HL-60/S4 treated with phorbol 12-myristate 13-acetate at 8.2 ng/mL for 4 days and 3 days (cell line): ENCODE data around the gene DHPS.

Source experiments
- in situ Hi-C: fragments of 300-500 bp; cut with MboI; formaldehyde crosslinking; loops from 2 replicates; pipeline ENCODE4 v1.15.0; 2022; ENCODE audit warnings: low sequenced_read_pairs

Gene DHPS

DNA sequence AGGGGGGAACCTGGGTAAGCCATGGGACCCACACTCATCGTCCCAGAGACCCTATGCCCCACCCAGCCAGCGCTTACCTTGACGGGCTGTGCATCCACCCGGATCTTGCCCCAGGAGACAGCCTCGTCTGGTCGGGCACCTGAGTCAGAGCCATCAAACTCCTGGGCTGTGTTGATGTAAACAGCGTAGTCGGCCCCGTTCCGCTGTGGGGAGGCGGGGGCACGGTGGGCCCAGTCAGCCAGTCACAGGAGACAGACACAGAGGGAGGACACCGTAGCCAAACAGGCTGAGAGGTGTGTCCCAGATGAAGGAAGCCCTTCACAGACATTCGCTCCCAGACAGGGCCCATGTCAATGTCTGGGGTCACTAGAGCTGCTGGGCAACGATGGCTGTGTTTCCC, 5.7 kb downstream of the DHPS start:
- in situ Hi-C loops: loop anchor here (10.0 kb wide), 1 partner anchor 111 kb away; no protein-coding TSS in a partner anchor

- in situ Hi-C loops: loop anchor here (10.0 kb wide), 1 partner anchor 111 kb away; no protein-coding TSS in a partner anchor
Measured at GRCh38 chr19:12675399-12675798, 6.3 kb downstream of the DHPS start.

DNA sequence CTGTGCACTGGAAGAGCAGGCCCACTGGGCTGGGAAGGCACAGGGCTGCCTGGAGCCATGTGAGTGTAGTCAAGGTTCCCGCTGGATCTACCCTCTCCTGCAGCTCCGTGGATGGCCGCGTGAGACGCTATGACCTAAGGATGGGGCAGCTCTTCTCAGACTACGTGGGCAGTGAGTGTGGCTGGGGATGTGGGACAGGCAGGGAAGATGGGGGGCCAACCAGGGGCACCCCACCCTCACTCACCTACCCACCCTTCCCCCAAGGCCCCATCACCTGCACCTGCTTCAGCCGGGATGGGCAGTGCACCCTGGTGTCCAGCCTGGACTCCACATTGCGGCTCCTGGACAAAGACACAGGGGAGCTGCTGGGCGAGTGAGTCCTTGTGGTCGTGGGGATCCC, 8.9 kb downstream of the DHPS start:
- in situ Hi-C loops: loop anchor here (10.0 to 25.0 kb wide), 2 partner anchors 108 to 1085 kb away; partner anchors contain the start of genes ACP5 and ZNF627

DNA sequence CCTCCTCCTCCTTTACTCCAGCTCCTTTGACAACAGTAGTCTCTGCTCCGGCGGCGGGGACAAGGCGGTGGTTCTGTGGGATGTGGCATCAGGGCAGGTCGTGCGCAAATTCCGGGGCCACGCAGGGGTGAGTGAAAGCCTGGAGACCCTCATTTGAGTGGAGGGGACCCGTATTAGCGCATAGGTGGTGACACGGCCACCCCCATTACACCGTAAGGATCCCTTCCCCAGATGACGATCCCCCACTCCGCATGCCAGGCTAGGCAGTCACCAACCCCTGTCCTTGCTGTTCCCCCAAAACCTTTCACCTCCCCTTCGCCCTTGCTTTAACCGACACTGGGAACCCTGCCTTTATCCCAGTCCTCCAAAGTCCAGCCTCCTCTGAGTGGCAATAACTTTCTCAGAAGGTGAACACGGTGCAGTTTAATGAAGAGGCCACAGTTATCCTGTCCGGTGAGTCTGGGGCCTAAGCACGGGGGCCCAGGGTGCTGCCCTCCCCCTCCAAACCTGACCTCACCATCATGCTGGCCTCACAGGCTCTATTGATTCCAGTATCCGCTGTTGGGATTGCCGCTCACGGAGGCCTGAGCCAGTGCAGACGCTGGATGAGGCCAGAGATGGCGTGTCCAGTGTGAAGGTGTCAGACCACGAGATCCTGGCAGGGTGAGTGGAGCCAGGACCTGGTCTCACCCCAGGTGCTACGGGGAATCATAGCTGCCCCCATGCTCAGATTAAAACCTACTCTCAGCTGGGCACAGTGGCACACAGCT, 11.3 kb downstream of the DHPS start:
- in situ Hi-C loops: loop anchor here (10.0 to 25.0 kb wide), 2 partner anchors 106 to 1083 kb away; partner anchors contain the start of genes ACP5 and ZNF627

GRCh38 chr19:12669270-12670158, 12.2 kb downstream of the DHPS start:
- in situ Hi-C loops: loop anchor here (10.0 to 25.0 kb wide), 2 partner anchors 105 to 1082 kb away; partner anchors contain the start of genes ACP5 and ZNF627

- in situ Hi-C loops: loop anchor here (25.0 kb wide), 1 partner anchor 1082 kb away; the partner anchor contains the start of genes ACP5 and ZNF627
Measured at GRCh38 chr19:12668932-12669269, 12.8 kb downstream of the DHPS start.

DNA sequence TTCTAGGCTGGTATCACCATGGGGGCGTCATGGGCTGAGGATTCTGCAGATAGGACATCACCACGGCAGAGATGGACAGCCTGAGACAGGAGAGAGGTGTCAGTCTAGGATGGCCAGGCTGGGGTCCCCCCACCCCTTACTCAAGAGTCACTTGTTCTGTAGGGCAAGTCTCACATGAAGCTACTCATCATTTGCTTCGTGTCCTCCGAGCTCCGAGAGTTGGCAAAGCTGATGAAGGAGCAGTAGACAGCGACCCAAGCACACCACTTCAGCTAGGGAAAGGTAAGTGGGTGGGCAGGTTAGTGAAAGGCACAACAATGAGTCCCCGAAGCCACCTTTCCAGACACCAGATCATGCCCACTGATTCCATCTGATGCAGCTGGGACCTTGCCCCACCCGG, 13.3 kb downstream of the DHPS start:
- in situ Hi-C loops: loop anchor here (25.0 kb wide), 1 partner anchor 1081 kb away; the partner anchor contains the start of genes ACP5 and ZNF627

DNA sequence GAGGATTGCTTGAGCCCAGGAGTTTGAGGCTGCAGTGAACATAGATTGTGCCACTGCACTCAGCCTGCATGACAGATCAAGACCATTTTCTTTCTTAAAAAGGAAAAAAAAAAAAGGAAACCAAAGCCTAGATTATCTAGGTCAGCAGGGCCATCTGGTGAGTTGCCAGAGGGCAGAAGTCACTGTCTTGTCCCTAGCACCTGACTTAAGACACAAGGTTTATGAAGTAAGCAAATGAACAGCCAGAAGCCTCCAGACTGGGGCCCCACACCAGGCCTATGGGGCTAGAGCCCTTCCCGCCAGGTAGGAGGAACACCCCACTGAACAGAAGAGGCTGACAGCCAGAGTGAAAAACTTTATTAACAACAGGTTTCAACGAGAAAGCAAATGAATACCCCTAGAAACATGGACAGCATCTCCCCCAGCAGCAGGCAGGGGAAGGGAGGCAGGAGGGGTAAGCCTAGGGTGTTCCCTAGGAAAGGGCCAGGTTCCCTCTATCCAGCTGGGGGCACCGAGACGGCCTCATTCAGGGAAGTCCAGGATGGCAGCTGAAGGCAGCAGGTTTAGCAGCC, 13.9 kb downstream of the DHPS start:
- in situ Hi-C loops: loop anchor here (25.0 kb wide), 1 partner anchor 1081 kb away; the partner anchor contains the start of genes ACP5 and ZNF627

DNA sequence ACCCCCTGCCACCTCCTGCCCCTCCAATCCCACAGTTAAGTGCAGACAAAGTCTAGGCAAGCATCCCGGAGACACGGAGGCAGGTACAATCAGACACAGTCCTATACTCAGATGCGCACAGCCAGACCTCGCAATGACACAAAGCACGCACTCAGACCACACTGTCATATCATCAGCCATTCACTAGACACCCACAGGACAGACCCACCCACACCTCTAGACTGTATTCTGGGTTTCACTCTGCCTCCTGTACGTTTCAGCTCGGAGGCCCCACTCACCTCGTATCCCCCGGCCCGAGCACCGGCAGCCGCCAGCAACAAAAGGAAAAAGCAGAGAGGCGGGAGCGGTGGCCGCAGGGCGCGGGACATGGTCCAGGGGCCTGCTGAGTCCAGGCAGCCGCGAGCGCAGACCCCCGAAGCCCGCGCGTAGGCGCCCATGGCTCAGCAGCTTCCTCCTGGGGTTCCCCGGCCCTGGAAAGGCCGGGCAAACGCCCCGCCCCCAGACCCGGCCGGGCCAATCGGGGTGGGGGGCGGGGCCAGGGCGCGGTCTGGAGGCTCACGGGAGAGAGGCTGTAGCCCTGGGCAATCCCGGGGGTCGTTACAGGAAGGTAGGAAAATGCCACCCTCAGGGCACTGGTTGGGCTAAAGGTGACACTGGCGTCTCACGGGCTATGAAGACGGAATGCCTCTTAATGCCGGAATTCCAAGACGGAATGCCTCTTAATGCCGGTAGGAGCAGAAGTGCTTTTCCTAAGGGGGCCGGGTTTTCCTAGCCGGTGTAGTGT, 15.2 kb downstream of the DHPS start, which contains the start of the genes MAN2B1 and WDR83:
Gene MAN2B1, minus strand, starts transcription at position 478 of the 784 bp plus-strand sequence. Its CDS starts 41 bp downstream, at position 437.
Gene WDR83, plus strand, starts transcription at position 543 of the 784 bp plus-strand sequence. CDS start 2,984 bp downstream, outside the sequence.
- in situ Hi-C loops: loop anchor here (25.0 kb wide), 1 partner anchor 1079 kb away; the partner anchor contains the start of genes ACP5 and ZNF627

DNA sequence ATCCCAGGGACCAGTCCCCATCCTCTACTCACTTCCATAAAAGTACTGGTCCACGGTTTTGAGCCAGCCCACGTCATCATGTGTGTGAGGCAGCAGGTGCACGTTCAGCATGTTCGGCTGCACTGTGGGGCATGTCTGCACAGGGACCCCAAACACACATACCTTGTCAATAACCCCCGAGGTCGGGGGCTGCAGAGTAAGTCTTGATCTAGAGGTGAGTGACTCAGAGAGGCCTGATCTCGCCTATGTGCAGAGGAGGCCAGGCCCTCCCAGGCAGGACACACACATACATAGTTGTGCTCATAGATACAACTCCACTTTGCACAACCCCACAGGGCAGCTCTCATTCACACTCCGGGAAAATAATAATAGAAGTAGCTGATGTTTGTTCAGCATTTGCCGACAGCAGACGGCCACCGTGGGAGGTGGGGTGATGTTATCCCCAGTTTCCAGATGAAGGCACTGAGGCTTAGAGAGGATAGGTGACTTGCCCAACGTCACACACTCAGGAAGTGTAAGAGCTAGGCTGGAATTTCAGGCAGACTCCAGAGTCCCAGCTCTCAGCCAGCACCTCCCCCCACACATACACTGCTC, 15.9 kb downstream of the DHPS start:
- in situ Hi-C loops: loop anchor here (25.0 kb wide), 1 partner anchor 1078 kb away; the partner anchor contains the start of genes ACP5 and ZNF627

GRCh38 chr19:12665281-12665573, 16.5 kb downstream of the DHPS start:
- in situ Hi-C loops: loop anchor here (25.0 kb wide), 1 partner anchor 1078 kb away; the partner anchor contains the start of genes ACP5 and ZNF627

DNA sequence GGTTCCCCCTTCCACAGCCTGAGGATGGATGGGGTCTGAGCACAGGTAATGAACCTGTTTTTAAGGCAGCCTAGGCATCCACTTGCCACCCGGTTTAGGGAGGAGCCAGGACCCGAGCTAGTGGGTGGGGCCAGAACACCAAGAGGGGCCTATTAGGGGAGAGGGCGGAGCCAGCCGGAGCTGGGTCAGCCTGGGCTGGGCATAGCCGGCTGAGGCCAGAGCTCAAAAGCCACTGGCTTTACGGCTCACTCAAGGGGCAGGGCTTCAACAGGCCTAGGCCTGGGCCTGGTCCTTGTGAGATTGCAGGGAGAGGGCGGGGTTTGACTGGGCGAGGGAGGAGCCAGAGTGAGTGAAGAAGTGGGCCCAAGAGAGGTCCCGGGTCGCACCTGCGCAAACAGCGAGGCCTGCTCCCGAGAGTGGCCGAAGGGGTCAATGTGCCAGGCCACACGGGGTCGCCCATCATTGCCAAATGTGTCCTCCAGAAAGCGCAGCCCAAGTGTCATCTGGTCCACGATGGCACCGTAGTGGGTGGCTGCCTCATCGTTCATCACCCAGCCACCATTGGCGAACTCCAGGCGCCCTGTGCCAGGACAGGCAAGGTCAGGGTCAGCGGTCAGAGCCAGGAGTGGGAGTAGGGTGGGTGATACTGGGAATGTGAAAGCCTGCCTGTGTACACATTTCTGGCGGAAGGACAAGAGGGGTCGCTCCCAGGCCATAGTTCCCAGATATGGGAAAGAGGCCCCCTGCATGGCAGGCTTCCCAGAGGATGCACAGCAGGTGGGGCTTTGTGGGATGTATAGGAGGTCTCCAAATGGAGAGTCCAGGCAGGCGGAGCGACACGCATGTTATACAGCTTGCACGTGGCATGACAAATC, 17.0 kb downstream of the DHPS start:
- in situ Hi-C loops: loop anchor here (25.0 kb wide), 1 partner anchor 1077 kb away; the partner anchor contains the start of genes ACP5 and ZNF627

GRCh38 chr19:12660980-12661379, 20.7 kb downstream of the DHPS start:
- in situ Hi-C loops: loop anchor here (25.0 kb wide), 1 partner anchor 1074 kb away; the partner anchor contains the start of genes ACP5 and ZNF627

- in situ Hi-C loops: loop anchor here (25.0 kb wide), 1 partner anchor 1071 kb away; the partner anchor contains the start of genes ACP5 and ZNF627
Measured at GRCh38 chr19:12657966-12658365, 23.7 kb downstream of the DHPS start.

GRCh38 chr19:12656899-12657571, 24.6 kb downstream of the DHPS start:
- in situ Hi-C loops: loop anchor here (25.0 kb wide), 1 partner anchor 1070 kb away; the partner anchor contains the start of genes ACP5 and ZNF627

- in situ Hi-C loops: loop anchor here (25.0 kb wide), 1 partner anchor 1068 kb away; the partner anchor contains the start of genes ACP5 and ZNF627
Measured at GRCh38 chr19:12655546-12655945, 26.1 kb downstream of the DHPS start.

DNA sequence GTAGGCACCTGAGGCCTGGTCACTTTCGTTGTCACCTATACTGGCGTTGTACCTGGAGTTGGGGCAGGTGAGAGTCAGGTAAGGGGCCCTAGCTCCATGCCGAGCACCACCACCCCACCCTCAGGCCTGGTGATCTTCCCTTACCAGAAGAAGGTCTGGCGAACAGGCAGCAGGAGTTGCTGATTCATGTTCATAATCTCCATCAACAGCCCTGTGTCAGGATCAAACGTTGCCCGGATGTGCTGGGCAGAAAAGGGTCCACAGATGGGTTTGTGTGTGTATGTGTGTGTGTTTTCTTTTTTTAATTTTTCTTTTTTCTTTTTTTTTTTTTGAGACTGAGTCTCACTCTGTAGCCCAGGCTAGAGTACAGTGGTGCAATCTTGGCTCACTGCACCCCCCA, 29.5 kb downstream of the DHPS start:
- in situ Hi-C loops: loop anchor here (25.0 kb wide), 1 partner anchor 1065 kb away; the partner anchor contains the start of genes ACP5 and ZNF627
